HG03439 (cell line): ENCODE data around the gene SPINK8.
"Not testable (repeated sequence)": the region's sequence is repeated elsewhere in the genome, so short reads cannot be mapped to it uniquely, and the experiment has no call there.

ENCODE experiments used
- ATAC-seq: cut with Tn5 transposase; IDR thresholded peaks from one replicate; pipeline ENCODE4 v1.9.1; 2021; ENCODE audit warnings: mild to moderate bottlenecking, moderate library complexity; ENCODE audit not compliant: unreplicated experiment

The SPINK8 gene

DNA sequence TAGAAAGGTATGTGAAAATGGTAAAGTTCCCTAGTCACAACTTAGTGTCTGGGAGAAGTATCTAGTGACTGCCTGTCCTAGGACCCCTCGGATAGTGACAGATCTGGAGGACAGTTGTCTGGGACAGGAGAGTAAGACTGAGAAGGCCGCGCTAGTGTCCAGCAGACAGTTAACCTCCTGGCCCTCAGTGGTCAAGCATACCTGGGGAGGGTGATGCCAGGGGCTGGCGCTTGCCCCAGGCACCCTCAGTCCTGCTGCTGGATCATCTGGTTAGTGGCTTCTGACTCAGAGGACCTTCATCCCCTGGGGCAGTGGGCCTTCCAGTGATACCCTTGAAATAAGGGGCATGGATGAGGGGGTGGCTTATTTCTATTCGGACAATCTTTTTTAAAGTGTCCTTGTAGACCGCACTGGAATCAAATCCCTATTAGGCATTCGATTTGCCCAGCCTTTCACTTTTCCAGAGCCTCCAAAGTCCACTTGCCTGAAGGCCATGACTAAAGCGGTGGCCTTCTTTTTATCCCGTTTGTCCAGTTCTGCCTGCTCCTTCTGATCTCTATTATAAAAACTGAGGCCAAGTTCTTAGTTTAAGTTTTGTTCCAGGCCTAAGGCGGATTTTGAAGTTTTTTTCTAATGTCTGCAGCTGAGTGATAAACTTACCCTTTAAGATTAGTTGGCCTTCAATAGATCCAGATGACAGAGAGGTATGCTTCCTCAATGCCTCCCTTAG lies 1.6 kb downstream of the SPINK8 start:
- ATAC-seq = not testable (repeated sequence)

DNA sequence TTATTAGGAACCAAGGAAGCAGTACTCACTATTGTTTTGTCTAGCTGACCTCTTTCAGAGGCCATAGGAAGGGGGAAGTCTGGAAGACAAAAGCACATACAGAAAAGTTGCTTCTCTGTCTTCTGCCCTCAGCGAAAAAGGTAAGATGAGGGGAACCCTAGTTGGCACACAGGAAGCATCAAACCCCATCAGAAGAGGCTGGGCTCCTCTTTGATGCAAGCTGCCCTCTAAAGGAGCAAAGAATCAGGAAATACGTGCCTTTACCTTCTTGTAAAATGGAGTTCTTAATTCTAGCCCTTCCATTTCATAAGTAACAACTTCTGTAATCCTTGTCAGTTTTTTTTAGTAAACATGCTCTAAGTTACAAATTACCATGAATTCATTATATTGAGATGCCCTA lies 12.5 kb downstream of the SPINK8 start:
- ATAC-seq = no peak

DNA sequence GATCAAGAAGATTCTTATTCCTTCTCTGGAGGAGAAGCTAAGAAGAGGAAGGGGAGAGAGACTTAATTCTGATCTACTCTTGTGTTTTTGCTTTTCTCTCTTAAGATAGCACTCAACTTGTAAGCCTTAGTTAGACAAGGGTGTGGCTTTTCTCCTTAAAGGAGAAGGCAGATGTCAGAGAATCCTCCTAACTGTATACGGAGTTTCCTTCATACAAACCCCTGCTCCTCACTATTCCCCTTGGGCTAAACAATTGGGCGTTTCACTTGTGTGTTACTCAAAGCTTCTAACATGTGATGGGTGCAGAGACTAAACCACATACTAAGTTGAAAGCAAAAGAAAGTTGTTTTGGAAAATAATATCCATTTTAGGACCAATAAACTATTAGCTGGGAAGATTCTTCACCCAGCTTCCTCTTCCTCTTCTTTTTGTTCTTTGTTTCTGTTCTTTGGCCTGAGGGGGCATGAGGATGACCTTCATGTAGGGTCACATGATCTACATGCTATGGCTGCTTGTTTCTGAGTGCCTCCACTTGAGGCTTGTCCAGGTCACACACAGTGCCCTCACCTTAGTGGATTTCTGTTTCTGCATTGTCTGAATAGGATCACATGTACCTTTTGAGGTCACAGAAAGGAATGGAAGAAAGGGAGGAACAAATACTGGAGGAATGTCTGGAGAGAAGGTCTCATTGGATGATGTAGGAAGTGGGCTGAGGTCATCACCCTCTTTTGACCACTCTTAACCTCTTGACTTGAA lies 14.6 kb downstream of the SPINK8 start:
- ATAC-seq = no peak

DNA sequence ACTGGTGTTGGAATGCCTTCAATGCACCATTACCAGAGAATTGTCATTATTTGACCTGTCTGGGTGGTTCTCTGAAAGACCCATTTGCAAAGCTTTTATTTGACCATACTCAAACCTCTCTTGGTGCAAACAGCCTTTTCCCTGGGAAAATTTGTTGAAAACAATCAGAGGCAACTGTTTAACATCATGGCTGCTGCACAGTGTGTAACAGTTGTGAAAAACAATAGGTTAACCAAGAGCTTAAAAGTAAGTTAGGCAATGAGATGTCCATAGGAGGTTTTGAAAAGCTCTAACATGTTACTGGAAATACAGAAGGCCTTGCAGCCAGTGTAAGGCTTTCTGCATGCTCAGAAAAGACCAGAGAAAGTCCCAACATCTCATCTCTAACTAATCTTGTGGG lies 18.9 kb downstream of the SPINK8 start:
- no peak for ATAC-seq

DNA sequence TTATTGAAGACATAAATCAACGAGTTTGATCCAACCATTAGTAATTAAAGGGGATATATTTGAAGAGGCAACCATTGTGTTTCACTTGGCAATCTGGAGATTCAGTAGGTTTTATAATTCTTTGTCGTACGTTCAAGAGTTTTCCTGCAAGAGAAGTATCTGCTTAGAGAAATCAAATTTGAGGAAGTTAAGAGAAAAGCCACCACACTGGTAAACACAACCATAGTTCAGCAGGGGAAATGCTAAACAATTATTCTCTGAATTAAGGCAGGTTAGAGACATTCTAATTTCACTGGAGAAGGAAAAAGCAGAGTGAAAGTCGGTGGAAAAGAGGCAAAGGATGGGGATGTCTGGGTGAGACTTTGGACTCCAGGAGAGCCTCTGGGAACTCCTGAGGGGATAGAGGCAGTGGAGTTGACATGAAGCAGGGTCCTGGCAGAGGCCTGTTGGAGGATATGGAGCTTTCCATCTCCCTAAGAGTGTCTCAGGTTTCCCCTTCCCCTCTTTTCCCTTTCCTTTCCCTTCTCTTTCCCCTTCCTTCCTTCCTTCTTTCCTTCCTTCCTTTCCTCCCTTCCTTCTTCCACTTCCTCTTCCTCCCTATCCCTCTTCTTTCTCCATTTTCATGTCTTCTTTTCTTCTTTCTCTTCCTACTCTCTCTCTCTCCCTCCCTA lies 26.5 kb downstream of the SPINK8 start:
- ATAC-seq = no peak

DNA sequence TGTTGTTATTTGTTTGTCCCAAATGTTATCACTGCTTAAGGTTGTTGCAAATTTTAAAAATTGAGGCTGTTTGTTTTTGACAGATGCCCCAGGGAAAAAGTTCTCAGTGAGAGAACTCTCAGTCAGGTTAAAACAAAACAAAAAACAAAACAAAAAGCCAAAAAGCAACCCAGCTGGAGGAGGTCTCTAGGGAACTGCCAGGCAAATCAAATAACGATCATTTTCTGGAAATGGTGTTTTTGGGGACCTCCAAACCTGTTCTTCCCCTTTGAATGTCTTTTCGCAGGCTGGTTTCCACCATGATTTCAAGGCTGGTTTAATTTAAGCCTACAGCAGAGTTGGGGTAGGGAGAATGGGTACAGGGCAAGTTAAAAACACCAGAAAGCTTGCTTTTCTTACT lies 27.2 kb downstream of the SPINK8 start:
- ATAC-seq = no peak

DNA sequence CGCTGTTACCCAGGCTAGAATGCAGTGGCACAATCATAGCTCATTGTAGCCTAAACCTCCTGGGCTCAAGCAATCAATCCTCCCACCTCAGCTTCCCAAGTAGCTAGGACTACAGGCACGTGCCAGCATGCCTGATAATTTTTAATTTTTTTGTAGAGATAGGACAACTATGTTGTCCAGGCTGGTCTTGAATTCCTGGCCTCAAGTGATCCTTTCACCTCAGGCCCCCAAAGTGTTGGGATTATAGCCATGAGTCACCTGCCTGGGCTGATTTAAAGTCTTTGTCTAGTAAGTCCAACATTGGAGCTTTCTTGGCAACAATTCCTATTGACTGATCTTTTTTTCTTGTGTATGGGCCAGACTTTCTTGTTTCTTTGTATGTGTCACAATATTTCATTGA lies 28.1 kb downstream of the SPINK8 start:
- no peak for ATAC-seq

DNA sequence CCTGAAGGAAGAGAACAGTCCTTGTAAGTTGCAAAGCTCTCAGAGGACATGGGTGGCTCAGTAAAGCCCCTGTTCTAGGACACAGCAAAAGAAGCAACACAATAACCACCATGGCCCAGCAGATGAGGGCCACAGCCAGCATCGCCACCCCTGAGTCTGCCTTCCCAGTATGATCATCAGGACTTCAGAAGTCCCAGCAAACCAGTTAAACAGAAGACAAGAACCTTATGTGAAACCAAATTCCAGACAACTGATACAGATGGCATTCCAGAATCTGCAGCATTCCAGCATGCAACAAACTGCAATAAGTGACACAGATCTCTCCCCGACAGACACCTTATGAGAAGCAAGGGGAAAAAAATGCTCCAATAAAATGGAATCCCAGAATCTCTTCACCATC lies 30.4 kb downstream of the SPINK8 start:
- no peak for ATAC-seq

DNA sequence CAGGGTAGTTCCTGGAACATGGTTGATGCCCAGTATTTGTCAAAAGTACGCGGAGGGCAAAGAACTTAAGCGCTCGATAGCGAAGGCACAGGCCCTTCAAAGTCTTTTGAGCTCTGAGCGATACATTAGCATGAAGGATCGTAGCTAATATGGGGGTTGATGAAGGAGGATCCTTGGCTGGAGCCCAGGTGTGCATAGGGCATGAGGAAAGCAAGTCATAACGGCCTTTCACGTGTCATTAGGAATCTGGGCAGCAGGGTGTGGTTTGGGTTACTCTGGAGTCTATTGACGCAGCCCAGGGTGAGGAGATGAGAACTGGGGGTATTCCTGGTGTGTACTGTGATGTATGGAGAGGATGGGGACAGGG lies 31.7 kb downstream of the SPINK8 start:
- ATAC-seq = peak; percentile 10

DNA sequence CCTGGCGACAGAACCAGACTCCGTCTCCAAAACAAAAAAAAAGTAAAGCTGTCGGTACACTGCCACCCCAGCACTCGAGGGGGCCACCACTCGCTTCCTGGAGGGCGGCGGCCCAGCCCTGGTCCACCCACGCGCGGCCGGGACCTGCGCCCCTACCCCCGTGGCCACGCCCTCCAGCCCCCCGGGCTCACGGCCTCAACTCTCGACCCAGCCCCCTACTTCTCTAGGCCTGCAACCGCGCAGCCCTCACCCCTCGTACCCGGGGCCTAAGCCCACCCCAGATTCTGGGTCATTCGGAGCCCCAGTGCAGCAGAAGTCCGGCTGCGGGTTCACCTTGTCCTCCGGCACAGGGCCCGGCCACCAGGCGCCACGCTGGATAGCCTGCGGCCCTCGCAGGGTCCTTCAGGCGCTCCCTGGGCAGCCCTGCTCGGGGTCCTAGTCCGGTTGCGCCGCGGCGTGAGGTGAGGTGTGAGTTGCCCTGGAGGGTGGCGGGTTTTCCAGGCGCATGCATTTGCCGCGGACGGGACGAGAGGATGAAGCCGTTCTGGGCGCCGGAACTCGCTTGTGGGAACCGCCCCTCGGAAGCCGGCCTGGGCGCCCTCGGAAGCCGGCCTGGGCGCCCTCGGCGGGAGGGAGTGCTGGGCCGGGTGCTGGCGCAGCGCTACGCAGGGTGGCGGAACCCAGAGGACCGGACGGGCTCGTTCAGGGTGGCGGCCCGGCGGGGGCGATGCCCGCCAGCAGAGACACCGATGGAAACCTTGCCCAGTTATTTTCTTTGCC lies 32.3 kb downstream of the SPINK8 start, which contains the start of gene NME6:
Gene NME6, minus strand, starts transcription at position 348 of the 780 bp plus-strand sequence.
- ATAC-seq = peak; percentile 59

DNA sequence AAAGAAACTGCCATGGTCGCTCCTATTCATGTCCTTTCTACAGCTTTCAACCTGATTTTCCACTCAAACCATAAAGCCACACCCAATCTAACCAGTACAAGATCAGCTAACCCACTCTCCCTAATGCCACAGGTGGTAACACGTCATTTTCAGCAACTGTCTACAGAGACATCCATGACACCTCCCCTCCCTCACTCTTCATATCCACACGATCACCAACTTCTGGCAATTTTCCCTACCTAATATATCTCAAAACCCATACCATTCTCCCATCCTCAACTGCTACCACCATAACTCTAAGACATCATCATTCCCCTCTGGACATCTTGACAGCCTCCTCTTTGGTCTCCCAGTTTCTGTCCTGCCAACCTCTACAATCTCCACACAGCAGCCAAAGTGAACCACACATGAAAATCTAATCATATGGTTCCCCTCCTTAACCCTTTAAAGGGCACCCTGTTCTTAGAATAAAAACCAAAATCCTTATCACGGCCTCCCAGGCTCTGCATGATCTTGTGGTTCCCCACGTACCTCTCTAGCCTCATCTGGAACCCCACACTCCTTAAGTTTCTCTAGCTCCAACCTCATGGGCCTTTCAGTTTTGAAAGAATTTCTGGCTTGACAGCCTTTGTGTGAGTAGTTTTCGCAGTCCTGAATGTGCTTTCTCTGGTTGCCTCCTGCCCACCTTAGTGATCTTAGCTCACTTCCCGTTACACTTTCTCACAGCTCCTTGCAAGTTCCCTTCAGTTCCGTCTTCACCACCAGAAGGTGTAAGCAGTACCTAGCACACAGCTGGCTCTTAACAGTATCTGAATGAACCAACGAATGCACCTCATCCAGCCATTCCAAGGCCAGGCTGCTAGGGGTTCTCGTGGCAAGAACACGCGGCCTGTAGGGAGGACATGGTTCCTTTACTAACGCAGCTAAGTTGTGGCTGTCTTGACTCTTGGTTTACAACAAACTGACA lies 33.4 kb downstream of the SPINK8 start:
- peak; percentile 27 for ATAC-seq

DNA sequence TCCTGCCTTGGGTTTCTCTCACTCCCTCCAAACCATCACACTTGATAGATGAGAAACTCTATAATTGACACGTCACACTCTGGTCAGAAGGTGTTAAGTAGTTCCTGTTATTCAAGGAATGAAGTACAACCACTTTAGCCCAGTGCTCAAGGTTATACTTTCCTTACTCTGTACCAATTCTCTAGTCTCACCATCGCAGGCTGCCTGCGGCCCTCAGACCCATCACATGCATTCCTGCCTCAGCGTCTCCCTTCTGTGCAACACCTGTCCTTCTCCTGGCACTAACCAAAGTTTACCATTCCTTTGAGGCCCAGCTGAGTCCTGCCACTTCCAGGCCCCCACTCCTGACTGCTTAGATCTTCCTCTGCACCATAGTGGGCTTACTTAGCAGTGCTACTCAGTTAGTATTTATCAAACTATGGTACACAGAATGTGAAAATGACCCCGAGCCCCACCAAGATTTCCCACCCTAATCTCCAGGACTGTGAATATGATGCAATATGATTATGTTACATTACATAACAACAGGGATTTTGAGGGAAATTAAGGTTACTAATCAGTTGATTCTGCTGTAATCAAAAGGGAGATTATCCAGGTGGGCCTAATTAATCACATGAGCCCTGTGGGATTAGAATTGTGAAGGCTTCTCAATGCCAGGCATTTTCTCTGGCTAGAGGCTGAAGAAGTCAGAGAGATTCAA lies 36.2 kb downstream of the SPINK8 start:
- no peak for ATAC-seq

DNA sequence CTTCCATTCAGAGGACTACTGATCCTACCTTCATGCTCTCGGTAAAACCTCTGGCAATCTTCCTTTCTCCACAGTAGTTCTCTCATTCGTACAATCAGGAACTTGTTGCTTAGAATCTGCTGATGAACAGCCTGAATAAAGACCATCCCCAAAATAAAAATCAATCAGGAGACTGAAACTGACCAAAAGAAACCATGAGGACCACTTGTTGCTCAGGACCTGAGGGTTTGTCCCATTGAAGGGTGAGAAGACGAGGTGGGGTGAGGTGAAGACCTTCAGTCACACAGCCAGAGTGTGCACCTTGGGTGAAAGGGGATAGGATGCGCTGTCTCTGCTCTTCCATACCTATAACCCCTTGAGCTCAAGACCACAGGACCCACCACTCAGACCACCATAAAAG lies 36.8 kb downstream of the SPINK8 start:
- ATAC-seq = no peak

DNA sequence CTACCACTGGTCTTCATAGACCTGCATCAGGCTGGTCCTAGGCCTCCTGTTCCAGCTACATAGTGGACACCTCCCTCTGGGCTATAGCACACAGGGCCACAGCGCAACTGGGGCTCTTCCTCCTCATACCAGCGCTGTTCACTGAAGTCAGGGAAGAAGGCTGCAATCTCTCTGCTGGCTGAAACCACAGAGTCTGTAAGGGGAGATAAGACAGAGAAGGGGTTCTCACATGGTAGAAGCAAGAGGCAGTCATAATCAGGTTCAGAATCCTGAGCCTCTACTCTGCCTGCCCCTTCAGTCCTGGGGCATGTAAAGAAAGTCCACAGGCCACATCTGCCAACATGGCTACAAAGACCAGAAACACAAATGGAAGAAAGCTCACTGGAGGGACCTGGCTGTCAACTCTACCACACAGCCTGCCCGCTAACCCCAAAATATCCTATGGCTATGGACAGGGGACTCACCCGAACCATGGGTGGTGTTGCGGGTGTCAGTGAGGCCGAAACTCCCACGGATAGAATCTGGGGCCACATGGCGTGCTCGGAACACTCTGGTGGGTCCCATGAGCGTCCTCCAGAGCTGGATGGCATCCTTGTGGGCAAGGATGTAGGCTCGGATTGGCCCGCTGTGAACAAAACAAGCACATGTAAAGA lies 38.7 kb downstream of the SPINK8 start:
- no peak for ATAC-seq

DNA sequence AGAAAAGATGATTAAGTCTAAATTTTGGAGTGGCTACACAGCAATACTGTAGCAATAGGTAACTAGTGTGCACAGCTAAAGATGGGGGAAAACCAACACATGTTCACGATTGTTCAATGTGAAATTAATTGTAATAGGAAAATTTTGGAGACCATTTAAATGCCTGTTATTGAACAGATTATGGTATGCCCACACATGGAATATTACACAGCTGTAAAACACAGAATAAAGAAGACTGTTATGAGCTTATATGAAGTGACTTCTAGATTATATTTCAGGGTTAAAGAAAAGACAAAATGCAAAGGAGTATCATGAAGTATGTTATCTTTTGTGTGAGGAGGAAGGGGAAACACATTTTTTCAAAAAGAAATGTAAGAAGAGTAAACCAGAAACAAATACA lies 43.8 kb downstream of the SPINK8 start:
- no peak for ATAC-seq

DNA sequence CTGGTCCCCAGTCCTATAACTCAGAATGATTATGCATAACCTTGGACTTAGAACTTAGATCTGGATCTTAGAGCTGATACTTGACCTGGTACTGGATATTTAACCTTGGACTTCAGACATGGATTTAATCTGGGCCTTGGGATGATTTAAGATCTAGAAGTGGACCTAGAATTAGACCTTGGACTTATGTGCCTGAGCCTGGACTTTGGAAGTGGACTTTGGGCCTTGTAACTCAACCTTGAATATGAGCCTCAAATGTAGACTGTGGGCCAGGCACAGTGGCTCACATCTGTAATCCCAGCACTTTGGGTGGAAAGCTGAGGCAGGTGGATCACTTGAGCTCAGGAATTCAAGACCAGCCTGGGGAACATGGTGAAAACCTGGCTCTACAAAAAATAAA lies 46.4 kb downstream of the SPINK8 start:
- no peak for ATAC-seq

DNA sequence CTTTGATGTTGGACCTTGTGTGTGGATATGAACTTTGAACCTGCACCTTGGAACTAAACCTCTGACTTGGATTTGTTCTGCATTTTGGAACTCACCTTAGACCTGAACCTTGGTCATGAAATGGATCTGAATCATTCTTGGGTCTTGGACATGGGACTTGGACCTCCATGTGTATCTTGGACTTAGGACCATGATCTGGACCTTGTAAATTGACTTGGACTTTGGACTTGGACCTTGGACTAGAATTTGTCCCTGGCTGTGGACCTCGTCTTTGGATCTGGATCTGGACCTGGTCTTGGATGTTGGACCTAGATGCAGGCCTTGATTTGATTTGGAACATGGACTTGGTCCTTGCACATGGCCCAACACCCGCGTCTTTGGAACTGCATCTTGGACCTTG lies 47.2 kb downstream of the SPINK8 start:
- ATAC-seq = no peak

DNA sequence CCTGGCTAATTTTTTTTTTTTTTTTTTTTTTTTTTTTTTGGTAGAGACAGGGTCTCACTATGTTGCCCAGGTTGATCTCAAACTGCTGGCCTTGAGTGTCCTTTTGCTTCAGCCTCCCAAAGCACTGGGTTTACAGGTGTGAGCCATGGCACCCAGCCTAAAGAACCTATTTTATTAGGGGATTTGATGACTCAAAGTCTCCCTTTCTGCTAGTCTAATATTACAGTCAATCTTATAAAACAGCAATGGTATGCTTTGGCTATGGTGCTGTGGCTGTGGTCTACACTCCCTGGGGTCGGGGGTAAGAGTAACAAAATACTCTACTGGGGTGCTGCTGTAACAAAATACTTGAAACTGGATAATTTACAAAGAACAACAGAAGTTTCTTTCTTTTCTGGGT lies 47.8 kb downstream of the SPINK8 start:
- no peak for ATAC-seq

DNA sequence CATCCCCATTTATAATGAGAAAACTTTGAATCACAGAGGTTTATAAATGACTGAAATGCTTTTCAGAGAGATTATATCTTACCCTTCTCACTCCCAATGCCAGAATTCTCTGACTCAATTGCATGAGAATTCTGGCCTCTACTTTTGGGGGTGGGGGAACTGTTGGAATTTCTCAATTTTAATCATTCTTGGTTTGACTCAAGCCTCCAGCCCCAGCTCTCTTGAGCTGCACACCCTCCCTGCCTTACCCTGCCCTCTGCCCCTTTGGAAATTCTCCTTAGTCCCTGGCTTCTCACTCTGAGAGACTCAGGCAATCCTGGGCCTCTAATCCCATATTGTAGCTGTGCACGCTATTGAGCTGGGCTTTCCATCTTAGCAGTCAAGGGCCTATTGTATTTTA lies 48.3 kb downstream of the SPINK8 start:
- no peak for ATAC-seq
